Effector CD4-positive, alpha-beta T cell (primary cell): Measurements from ENCODE around the gene PAPSS2.
"Not testable (repeated sequence)": the region's sequence is repeated elsewhere in the genome, so short reads cannot be mapped to it uniquely, and the experiment has no call there.

Experiments used
- DNase-seq: peaks from one replicate; pipeline ENCODE4 v3.0.0-alpha.2; 2020

The PAPSS2 gene

GRCh38 chr10:87643920-87644319, 15.8 kb upstream of the PAPSS2 start:
- DNase-seq, result no peak

- not testable (repeated sequence) for DNase-seq
Observed at GRCh38 chr10:87644500-87644899, 15.2 kb upstream of the PAPSS2 start.

GRCh38 chr10:87646192-87646909, 13.3 kb upstream of the PAPSS2 start:
- DNase-seq, result no peak

DNA sequence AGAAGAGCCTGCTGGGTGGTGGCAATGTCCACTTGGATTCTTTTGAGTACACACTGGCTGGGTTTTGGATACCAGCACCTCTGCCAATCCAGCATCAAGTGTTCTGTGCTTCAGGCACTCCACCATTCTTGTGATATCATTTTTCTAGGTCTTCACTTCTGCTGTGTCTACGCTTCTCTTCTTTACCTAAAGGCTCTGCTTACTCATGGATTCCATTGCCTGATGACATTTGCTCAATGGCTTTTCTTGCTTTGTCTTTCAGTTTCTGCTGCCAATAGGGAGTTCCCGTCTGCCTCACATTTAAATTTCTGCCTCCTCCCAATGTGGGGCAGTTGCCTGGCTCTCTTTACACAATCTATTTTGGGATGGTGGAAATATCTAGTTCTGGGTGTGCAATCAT, 12.7 kb upstream of the PAPSS2 start:
- no peak for DNase-seq

- DNase-seq, result no peak
Observed at GRCh38 chr10:87650838-87651589, 8.7 kb upstream of the PAPSS2 start.

DNA sequence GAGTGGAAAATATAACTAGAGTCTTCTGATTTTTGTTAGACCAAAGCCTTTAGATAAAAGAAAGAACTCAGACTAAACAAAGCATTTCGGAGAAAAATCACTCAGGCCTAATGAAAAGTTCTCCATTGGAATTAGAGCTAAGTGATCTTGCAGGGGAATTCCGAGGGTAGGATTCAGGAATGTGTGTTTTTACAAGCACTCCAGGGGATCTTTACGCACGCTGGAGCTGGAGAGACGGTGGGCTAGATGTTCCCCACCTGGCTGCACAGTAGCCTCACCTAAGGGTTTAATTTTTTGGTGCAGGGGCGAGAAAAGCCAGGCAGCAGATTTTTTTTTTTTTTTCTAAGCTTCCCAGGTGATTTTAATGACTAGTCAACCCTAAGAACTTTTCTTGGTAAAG, 7.9 kb upstream of the PAPSS2 start:
- no peak for DNase-seq

DNA sequence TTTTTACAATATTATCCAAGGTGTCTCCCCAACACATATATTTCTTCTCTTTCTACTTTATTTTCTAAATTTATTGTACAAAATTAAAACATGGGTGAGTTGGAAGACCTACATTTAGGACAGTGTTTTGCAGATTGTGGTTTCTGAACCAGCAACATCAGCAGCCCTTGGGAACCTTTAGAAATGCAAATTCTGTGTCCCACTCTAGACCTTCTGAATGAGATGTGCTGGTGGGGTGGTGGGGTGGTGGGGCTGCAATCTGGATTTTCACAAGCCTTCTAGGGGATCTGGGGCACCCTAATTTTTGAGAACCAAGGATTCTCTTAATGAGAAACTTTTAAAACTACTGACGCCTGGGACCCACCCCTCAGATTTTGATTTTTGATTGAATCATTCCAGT, 7.4 kb upstream of the PAPSS2 start:
- no peak for DNase-seq

DNA sequence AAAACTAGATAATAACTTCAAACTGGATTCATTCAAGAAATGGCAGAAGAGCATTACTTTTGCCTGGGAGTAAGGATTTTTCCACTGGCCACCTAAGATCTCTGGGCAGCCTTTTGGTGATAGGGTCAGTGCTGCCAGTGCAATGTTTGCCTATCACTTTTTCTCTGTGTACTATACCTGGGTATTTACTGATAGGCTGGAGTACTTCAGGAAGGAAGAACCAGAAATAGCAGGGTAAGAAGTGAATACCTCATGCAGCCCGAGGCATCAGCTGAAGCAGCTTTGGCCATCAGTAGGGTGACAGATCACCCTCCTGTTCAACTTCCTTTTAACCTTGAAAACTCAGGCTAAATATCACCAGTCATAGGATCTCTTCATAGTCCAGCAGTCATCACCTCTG, 5.5 kb upstream of the PAPSS2 start:
- no peak for DNase-seq

DNA sequence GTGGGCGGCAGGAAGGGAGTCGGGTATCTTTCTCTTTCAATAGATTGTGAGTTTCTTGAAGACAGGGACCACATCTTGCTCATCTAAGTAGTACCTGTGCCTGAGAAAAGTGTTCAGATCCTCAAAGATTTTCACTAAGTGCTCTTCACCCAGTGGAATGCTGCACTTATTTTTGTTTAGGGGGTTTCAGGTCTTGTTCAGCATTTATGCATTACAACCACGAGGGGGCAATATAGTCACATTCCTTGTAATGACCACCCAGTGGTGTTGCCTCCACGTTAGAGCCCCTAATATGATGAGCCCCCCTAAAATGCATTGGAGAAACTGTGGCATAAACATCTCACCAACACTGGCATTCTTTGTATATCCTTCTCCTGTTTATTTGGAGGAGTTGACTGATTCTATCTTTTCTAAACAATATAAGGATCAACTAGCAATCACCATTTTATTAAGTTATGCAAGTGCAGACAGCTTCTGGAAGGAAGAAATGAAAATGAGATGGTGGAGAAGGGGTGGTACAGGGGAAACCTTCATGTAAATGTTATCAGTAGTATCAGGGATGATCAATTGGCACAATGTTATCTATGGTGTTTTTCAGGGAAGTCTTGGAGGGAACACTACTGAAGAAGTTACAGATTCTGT, 3.1 kb upstream of the PAPSS2 start:
- no peak for DNase-seq

DNA sequence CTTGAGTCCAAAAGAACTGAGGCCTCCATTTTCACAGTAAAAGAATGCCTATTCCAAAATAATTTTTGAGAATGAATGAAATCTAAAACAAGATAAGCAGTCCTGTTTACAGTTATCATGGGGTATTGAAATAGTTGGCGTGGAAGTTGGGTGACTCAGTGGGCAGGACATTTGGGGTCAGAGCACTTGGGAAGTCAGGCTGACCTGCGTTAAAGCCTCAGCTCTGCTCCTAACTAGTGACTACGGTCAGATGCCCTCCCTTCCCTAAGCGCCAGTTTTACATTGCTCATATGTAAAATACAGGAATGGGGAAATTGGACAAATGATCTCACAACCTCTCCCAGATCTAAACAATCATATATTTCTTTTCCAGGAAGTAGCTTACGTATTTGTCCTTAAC, 2.3 kb upstream of the PAPSS2 start:
- DNase-seq, result no peak

DNA sequence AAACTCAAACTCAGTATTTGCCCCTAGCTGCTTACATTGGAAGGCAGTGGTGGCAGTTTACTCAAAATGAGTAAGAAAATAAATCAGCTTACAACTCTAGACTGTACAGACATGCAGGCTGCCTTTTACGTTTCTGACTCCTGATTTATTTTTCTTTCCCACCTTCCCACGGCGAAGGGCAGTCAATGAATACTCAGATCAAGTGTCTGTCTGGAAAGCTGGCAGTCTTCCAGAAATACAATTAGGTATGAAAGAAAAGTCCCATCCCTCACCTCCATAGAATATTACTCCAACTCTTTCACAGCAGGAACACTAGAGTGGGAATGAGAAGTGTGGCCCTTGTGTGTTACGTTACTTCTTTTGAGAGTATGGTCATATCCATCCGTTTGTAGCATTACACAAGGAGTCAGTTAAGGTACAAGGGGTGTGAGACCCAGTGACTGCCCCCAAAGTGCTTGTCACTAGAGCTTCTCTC, 1.3 kb upstream of the PAPSS2 start:
- no peak for DNase-seq

DNA sequence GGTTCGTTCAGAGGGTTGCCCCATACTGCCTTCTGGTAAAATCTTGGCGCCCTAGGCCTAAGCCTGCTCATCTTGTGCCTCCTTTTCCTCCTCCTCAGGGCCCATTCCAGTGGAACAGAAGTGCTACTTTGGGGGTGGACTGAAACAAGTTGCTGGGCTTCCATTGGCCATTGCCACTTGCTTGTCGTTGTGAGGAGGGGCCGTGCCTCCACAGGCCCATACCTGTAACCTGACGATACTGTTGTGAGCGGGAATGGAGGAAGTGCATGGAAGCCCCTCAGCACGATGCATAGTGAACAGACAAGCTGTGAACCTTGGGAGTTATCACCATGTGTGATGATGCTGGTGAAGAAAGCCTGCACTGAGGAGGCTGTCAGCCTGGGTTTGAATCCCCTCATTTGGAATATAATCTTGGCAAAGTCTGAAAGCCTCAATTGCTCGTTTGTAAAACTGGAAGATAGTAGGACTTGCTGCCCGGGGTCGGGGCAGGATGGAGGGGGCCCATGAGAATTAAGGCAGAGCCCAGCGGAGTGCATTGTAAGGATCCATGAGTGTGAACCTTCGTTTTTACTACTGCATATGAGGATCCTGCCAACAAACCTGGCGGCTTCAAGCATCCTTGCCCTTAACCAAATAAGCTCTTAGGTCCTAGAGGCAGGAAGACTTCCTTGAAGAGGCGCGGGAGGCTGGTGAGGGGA, 671 bp upstream of the PAPSS2 start:
- DNase-seq, result no peak

GRCh38 chr10:87660484-87661133, 931 bp downstream of the PAPSS2 start:
- DNase-seq, result no peak

- DNase-seq, result no peak
Observed at GRCh38 chr10:87661861-87662785, 2.4 kb downstream of the PAPSS2 start.

DNA sequence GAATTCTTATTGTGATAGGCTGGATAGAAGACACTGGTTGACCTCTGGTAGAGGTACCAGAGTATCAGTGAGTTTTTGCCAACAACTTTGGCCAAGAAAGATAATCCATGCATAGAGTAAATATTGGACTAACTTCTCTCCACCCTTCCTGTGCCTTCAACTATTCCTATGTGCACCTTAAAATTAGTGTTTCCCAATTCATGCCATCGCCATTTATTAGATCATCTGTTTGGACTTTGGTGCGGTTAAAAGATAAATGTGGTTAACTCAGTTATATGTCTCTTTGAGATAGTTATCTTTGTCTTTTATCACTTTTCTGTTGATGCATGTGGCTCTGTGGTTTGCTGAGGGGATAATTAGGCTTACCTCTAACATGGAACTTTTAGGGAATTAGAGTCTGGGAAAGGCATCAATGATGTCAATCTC, 4.6 kb downstream of the PAPSS2 start:
- no peak for DNase-seq

DNA sequence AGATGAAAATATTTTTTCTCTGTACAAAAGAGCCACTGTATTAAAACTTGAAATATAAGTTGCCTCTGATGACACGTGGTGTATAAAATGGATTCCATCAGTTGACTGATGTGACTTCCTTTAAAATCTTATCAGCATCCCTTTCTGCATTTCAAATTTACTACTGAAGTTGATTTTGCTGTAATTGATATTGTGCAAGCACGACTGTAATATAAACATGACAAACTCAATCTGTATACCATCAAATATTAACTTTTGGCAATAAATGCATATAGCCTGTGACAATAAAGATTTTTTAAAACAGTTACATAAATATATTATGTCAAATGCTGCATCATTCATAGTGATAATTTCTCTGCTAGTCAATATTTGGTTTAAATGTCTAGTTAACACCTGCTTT, 7.8 kb downstream of the PAPSS2 start:
- DNase-seq, result no peak

DNA sequence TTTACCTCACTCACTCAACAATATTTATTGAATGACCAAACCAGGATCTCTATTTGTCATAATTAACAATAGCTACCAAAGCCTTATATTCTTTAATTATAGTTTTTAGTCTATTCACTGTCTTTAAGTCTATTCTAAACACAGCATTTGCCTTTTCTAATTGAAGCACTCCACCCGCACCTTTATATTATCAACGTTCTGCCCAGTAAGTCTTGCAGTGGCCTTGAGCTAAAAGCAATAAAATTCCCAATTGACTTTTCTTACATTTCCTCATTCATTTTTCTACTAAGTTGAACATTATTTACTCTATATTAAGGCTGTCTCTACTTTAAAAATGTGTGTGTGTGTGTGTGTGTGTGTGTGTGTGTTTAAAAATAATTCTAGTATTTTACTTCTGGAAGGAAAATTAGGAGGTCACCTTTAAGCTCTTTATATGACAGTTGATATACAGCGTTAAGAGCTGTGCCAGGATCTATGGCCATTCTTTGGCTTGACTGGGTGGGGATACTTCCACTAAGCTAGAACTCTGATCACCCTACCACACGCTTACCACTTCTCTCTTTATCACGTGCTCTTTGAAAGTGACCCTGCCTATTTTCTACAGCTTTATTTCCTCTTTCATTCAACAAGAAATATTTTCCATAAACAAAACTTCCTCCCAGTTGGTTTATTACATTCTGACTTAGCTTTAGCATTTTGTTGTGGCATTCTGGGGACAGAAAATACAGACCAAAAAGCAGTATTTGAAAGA, 8.8 kb downstream of the PAPSS2 start:
- no peak for DNase-seq

DNA sequence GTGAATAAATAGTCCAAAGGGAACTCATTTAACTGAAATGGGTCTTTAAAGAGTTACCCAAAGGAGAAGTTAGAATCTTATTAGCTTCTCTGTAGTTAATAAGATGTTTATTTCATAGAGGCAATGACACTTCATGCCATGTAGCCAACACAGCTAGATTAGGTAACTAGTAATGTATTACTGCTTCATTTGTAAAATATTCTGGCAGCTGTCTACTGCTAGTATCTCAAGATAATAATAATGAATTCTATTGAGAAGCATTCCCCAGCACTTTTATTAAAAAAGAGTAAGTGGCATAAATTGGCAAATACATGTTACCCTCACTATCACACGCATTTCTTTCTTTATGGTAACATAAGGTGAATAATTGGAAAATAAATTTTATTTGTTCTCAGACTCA, 10.1 kb downstream of the PAPSS2 start:
- DNase-seq, result no peak

DNA sequence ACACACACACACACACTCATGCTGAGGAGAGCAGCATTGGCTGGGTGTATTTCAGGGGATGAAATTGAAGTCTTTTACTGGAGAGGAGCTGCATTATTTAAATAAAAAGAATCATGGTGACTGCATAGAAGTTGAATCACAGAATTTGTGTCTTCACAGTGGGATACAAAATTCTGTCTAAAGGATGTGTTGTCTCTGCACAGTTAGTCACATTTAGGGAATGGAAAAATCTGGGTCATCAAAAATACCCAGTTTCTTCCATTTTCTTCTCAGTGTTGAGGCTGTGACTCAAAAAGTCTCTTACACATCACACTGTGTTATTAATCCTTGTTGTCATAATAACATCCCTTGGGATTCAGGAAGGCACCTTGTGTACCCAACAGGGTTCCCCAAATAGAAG, 10.9 kb downstream of the PAPSS2 start:
- DNase-seq, result no peak

DNA sequence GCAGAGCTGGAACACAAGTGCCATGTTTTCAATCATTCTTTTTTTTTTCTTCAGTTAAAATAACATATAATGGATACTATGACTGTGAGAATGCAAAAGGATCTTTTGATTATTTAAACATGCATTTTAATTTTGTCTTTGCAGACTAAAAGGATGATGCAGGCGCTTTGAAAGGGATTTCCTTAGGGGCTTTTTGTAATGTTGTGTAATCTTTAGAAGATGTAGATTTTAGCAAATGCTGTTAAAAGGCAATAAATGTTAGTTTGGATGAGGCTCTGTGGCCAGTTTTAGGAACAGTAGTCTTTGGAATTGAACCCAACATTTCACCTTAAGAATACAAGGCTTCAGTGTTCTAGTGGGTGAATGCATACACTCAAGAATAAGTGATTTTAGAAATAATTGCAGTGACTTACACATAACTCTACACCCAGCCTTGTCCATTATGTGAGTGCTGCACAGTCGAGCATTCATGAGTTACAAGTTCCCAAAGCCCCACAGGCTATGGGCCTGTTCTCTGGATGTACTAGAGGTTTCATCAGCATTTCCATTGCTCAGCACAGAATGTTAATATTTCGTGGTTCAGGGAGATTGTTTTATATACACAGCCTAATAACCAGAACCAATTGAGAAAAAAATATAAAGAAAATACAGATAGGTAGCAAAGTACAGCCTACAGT, 11.6 kb downstream of the PAPSS2 start:
- no peak for DNase-seq
